Type B pancreatic cell (in vitro differentiated cells): Measurements from ENCODE around the gene EPHA3. TPM values are rescaled to one million over a fixed set of nuclear protein-coding genes. Genes with fewer than 3 reads are reported as not detected.

Experiments
- DNase-seq: peaks from one replicate; pipeline ENCODE4 v3.0.0; 2021; ENCODE audit warnings: mixed read lengths; ENCODE audit not compliant: unreplicated experiment; ENCODE audit errors: extremely low spot score
- H3K27ac Mint-ChIP-seq: 2 replicates; pipeline ENCODE4 v1.8.0; 2021; ENCODE audit warnings: mild to moderate bottlenecking, mixed read lengths
- H3K27me3 Mint-ChIP-seq: 2 replicates; pipeline ENCODE4 v1.8.0; 2021; ENCODE audit warnings: mixed read lengths
- H3K36me3 Mint-ChIP-seq: 2 replicates; pipeline ENCODE4 v1.8.0; 2021; ENCODE audit warnings: mixed read lengths
- H3K4me1 Mint-ChIP-seq: one replicate; pipeline ENCODE4 v1.8.0; 2021; ENCODE audit warnings: mixed read lengths; ENCODE audit not compliant: unreplicated experiment
- H3K4me3 Mint-ChIP-seq: 2 replicates; pipeline ENCODE4 v1.8.0; 2021; ENCODE audit warnings: mild to moderate bottlenecking, mixed read lengths
- H3K9me3 Mint-ChIP-seq: 2 replicates; pipeline ENCODE4 v1.8.0; 2021; ENCODE audit warnings: mixed read lengths
- total RNA-seq: library from RNA; stranded (reverse); gene quantifications from 2 replicates; pipeline ENCODE4 v1.2.1, GENCODE V29; 2021; ENCODE audit warnings: low replicate concordance
- TF ChIP-seq, protein P1 (sequence below): fragments of 200-600 bp; sonication (generic); conservative IDR thresholded peaks from 2 replicates; pipeline ENCODE4 v1.5.0; 2021; ENCODE audit warnings: antibody characterized with exemption, mild to moderate bottlenecking

EPHA3 gene
- total RNA-seq, 1 donor from 2014 or later, result 30.3 TPM

DNA sequence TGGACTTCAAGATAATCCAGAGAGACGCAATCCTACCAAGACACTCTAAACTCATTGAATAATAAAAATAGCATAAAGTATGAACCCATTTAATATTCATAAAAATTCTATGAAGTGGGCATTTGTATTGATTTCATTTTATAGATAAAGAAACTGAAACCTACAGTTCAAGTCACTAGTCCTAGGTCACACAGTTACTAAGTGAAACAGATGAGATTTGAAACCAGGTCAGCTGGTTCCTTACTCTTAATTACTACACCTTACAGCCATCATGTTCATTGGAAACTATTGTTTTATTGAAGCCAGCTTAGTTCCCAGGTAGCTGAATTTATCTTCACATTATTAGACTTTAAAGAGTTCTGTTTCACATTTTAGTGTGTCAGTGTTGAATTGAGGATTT, 158.7 kb downstream of the EPHA3 start:
- TF ChIP-seq, protein P1, sequence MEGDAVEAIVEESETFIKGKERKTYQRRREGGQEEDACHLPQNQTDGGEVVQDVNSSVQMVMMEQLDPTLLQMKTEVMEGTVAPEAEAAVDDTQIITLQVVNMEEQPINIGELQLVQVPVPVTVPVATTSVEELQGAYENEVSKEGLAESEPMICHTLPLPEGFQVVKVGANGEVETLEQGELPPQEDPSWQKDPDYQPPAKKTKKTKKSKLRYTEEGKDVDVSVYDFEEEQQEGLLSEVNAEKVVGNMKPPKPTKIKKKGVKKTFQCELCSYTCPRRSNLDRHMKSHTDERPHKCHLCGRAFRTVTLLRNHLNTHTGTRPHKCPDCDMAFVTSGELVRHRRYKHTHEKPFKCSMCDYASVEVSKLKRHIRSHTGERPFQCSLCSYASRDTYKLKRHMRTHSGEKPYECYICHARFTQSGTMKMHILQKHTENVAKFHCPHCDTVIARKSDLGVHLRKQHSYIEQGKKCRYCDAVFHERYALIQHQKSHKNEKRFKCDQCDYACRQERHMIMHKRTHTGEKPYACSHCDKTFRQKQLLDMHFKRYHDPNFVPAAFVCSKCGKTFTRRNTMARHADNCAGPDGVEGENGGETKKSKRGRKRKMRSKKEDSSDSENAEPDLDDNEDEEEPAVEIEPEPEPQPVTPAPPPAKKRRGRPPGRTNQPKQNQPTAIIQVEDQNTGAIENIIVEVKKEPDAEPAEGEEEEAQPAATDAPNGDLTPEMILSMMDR, result no peak
- H3K4me1 Mint-ChIP-seq, result peaks cover 8% of the 10 kb centered on the region
- no peaks in the 10 kb centered on the region for H3K36me3 Mint-ChIP-seq
- H3K27me3 Mint-ChIP-seq, result no peaks in the 10 kb centered on the region
- H3K9me3 Mint-ChIP-seq, result no peaks in the 10 kb centered on the region
- no peak overlapping the region for H3K27ac Mint-ChIP-seq
- no peak for DNase-seq
- H3K4me3 Mint-ChIP-seq, result no peak overlapping the region

DNA sequence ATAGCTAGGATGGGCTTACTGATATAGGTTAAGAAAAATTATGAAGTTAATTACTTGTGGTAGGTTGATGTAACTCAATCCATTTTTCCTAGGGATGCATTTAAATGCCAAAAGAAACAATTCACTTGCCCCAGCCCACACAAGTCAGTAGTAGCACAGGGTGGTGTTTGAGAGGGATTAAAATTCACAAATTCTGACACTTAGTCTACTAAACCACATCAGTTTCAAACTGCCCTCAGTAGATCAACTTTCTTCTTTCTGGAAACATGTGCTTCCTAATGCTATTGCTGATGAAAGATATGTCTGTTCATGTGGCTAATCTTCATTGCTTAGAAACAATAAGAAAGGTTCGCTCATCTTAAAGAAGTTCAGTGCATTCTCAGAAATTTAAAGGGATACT, 160.6 kb downstream of the EPHA3 start:
- DNase-seq, result no peak
- Mint-ChIP-seq H3K27ac (no peak overlapping the region), H3K4me3 (no peak overlapping the region), H3K27me3 (no peaks in the 10 kb centered on the region), H3K4me1 (peaks cover 8% of the 10 kb centered on the region), H3K9me3 (no peaks in the 10 kb centered on the region), H3K36me3 (no peaks in the 10 kb centered on the region)
- TF ChIP-seq, protein P1, result no peak

DNA sequence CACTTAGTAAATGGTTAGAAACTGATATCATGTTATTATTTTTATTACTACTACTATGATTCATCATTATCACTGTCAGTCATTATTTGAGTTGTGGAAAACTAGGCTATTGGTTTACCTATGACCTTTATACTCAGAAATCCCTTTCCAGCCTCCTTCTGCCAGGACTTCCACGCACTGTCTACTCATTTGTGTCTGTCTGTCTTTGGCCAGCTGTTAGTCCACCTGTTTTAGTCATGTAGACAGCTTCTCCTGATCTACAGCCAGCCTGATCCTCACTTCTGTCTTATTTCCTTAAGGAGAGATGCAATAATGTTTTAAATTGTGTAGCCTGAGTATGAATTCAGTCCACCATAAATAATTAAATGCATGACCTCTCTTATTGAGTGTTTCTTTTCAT, 162.8 kb downstream of the EPHA3 start:
- Mint-ChIP-seq H3K36me3 (no peaks in the 10 kb centered on the region), H3K9me3 (no peaks in the 10 kb centered on the region), H3K4me3 (no peak overlapping the region), H3K4me1 (peaks cover 8% of the 10 kb centered on the region), H3K27me3 (no peaks in the 10 kb centered on the region), H3K27ac (no peak overlapping the region)
- TF ChIP-seq, protein P1, result no peak
- no peak for DNase-seq

DNA sequence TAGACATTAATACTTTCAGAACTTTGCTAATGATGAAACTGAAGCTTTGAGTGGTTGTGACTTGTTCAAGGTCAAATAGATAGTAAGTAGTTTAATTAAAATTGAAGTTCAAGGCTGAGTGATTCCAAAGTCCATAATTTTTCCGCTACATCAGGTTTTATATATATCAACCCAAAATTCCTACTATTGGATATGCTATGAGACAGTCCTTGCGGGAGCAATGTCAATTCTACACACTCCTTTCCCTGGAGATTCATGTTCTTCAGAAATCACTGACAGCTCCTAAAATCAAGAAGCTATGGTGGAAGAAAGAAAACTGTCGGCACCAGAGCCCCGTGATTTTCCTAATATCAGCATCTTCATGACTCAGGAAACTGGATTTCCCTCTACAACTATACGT, 167.6 kb downstream of the EPHA3 start:
- DNase-seq, result no peak
- TF ChIP-seq, protein P1, result no peak

DNA sequence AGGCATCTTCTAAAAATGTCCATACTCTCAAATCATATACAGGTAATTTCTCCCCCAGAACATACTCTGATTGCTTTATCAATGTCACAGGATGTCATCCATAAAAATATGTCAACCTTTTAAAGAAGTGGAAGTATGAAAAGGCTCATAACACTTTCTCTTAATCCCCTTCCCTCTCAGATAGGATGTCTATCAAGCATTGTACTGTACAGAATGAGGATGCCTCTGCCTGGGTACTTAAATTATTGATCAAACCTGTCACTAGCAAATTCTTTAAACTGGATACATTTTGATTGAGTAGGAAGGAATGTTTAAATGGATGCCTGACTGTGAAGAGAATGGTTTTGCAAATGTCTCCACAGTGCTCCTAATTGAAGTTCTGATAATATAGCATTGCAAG, 168.7 kb downstream of the EPHA3 start:
- TF ChIP-seq, protein P1, result no peak
- H3K4me3 Mint-ChIP-seq, result no peak overlapping the region
- no peak overlapping the region for H3K27ac Mint-ChIP-seq
- H3K4me1 Mint-ChIP-seq, result peaks cover 15% of the 10 kb centered on the region
- H3K36me3 Mint-ChIP-seq, result no peaks in the 10 kb centered on the region
- no peak for DNase-seq
- peaks cover 3% of the 10 kb centered on the region for H3K27me3 Mint-ChIP-seq
- H3K9me3 Mint-ChIP-seq, result no peaks in the 10 kb centered on the region

More for the DNA sequence above, 167.6 kb downstream of the EPHA3 start:
- no peak overlapping the region for H3K4me3 Mint-ChIP-seq
- peaks cover 15% of the 10 kb centered on the region for H3K4me1 Mint-ChIP-seq
- no peaks in the 10 kb centered on the region for H3K9me3 Mint-ChIP-seq
- H3K27ac Mint-ChIP-seq, result no peak overlapping the region
- peaks cover 3% of the 10 kb centered on the region for H3K27me3 Mint-ChIP-seq
- no peaks in the 10 kb centered on the region for H3K36me3 Mint-ChIP-seq
